NCI-H526 (cell line): Measurements from ENCODE around the gene PCIF1.

Experiments used
- DNase-seq, 2 experiments: peaks; one replicate each; lab custom pipeline; 2025; lab: John Stamatoyannopoulos, UW

The PCIF1 gene

DNA sequence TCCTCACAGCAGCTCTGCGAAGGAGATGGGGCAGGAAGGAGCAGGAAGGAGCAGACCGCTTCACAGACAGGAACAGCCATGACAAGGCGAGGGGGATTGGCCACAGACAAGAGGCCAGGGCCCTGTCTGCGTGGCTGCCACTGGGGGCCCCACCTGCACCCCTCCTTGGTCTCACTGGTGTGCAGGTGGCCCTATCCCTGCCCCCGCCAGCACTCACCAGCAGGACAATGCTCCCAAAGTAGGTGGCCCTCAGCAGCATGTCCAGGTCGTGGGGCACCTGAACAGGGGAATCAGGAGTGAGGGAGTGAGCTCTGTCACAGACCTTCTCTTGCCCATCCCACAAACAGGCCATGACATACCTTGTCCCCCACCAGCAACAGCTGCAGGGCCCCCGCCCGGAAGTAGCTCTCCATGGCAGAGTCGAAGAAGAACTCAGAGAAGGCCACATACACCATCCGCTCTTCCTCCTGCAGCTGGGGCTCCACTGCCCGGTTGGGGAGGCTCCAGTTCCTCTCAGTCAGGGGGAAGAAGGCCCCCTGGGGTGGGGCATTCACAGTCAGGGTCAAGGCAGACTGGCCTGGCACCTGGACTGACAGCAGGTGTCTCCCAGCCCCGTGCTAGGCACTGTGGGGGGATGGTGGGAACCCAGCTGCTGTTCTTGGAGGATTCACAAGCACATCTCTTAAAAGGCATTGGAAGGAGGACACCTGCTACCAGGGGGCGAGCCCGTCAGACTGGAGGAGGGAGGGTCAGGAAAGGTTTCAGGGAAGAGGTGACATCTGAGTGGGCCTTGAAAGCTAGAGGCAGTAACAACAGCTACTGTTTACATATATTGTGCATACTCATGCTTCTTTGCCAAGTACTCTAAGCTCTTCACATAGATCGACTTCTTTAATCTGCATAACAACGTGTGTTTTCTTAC lies 29.6 kb upstream of the PCIF1 start:
- DNase-seq, result no peak

GRCh38 chr20:45905505-45906079 lies 28.9 kb upstream of the PCIF1 start:
- DNase-seq, result no peak

DNA sequence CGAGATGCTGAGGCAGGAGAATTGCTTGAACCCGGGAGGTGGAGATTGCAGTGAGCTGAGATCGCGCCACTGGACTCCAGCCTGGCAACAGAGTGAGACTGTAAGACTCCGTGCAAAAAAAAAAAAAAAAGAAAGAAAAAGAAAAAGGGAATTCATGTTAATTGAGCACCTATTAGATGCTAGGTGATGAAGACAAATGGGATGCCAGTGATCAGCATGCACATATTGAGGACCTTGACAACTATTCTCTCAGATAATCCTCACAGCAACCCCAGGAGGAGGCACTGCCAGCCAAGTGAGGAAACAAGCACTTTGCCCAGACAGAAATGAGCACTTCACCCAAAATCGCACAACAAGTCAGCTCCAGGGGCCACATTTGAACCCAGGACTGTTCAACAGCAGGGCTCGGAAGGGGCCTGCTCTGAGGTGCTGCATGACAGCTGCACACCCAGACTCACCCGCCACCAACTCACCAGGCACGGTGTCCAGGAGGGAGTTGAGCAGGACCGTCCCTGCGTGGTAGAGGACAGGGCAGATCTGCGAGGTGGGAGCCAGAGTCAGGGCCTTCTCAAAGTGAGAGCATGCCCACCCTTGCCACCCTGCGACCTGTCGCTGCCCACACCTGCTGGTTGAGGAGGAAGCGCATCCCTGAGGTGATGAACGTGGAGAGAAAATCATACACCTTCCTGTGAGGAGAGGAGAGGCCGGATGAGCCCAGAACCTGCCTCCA lies 27.1 kb upstream of the PCIF1 start:
- DNase-seq, result no peak

- DNase-seq, result no peak
These were observed 26.4 kb upstream of the PCIF1 start for GRCh38 chr20:45908084-45908483.

- no peak for DNase-seq
These were observed 25.1 kb upstream of the PCIF1 start for GRCh38 chr20:45909336-45909808.

- no peak for DNase-seq
These were observed 24.4 kb upstream of the PCIF1 start for GRCh38 chr20:45909817-45910669.

- DNase-seq, result peak; percentile 87 to 90
These were observed 23.6 kb upstream of the PCIF1 start for GRCh38 chr20:45910670-45911485.

DNA sequence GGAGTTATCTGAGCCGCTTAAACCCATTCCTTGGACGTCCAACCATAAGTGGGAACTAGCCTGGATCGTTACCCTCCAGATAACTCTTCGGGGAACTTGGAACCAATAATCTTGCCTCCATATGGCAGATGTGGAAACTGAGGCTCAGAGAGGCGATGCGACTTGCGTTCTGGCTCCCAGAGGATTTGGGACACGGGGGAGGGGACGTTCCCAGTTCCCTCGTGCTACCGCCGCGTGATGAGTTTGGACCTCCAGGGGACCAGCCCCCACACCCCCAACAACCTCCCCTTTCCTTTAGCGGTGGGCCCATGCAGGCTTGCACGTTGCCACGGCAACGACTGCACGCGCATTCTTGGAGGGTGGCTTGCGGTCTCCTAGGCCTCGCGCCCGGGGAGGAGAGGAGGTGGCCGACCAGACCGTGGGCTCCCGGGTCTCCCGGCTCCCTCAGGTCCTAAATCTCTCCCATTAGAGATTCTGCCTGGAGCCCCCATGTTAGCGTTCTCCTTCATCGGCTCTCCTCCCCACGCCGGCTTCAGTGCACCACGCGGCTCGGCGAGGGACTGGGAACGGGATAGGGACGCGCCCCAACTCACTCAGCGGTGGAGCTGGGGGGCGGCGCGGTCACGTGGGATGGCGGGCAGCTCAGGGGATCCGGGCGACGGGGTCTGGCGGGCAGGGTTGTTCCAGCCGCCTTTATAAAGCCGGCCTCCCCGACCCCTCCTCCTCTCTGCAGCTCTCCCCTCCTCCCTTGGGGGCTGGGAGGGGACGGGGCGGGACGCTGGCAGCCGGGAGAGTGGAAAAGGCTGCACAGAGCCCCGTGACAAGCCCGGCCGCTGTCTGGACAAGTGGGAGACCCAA lies 22.8 kb upstream of the PCIF1 start, which contains the start of gene PLTP:
Gene PLTP (minus strand): TSS at position 670 of the 858 bp plus-strand sequence. CDS start 703 bp downstream, outside the sequence.
- peak in 1 of 2 experiments; percentile 48 for DNase-seq

DNA sequence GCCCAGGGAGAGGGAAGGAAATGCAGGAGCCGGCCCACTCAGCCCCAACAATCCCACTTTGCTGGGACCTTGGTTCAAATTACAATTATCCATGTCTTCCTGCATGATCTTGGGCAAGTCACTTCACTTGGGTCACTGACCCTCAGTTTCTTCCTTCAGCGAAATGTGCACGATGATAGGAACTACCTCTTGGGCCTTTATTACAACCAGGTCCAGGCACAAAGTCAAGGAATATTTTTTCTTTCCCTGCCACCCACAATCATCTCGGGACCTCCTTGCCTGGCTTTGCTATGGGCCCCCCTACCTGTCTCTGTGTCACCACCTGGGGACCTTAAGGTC lies 22.2 kb upstream of the PCIF1 start:
- DNase-seq, result no peak

GRCh38 chr20:45913116-45913515 lies 21.4 kb upstream of the PCIF1 start:
- no peak for DNase-seq

DNA sequence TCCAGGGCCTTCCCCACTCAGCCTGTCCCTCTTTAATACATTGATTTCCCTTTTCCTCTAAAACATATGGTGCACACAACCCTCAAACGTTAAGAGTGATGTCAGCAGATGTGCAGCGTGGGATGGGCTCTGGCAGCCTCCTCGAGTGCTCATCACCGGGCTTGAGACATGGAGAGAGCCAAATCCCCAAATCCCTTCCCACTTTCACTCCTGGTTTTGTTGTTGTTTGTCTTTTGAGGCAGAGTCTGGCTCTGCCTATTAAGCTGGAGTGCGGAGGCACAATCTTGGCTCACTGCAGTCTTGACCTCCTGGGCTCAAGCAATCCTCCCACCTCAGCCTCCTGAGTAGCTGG lies 16.7 kb upstream of the PCIF1 start:
- DNase-seq, result no peak

- DNase-seq, result no peak
These were observed 16.2 kb upstream of the PCIF1 start for GRCh38 chr20:45918182-45918737.

GRCh38 chr20:45918779-45919537 lies 15.5 kb upstream of the PCIF1 start:
- no peak for DNase-seq

DNA sequence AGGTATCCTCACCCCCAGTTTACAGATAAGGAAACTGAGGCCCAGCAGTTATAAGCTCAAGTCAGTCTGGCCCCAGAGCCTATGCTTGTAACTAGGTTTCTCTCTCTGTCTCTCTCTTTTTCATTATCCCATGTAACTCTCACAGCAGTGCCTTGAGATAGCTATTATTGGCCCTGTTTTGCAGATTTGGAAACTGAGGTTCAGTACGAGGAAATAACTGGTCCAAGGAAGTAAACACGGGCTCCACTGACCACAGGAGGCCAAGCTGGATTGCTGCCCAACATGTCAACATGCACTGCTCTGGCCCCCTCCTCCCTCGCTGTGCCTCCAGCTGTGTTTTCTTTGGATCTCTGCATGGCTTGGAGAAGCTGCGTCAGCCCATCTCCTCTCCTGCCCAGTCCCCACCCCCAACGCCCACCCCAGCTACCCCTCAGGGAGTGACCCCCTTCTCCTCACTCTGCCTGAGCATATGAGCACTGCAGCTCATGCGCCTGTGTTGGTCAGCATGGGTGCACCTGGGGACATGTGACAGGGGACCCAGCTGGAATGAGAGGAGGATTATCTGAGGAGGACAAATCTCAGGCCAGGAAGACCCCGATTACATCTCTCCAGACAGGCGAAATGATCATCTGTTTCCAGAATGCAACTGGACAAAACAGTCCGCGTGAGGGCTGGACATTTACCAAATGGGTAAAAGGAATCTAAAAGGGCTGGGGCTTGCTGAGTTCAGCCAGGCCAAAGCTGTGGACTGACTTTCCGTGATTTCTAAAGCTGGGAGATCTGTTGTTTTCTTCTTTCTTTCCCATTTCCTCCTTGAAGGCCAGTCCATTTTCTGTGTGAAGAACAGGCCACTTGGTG lies 14.7 kb upstream of the PCIF1 start:
- no peak for DNase-seq

DNA sequence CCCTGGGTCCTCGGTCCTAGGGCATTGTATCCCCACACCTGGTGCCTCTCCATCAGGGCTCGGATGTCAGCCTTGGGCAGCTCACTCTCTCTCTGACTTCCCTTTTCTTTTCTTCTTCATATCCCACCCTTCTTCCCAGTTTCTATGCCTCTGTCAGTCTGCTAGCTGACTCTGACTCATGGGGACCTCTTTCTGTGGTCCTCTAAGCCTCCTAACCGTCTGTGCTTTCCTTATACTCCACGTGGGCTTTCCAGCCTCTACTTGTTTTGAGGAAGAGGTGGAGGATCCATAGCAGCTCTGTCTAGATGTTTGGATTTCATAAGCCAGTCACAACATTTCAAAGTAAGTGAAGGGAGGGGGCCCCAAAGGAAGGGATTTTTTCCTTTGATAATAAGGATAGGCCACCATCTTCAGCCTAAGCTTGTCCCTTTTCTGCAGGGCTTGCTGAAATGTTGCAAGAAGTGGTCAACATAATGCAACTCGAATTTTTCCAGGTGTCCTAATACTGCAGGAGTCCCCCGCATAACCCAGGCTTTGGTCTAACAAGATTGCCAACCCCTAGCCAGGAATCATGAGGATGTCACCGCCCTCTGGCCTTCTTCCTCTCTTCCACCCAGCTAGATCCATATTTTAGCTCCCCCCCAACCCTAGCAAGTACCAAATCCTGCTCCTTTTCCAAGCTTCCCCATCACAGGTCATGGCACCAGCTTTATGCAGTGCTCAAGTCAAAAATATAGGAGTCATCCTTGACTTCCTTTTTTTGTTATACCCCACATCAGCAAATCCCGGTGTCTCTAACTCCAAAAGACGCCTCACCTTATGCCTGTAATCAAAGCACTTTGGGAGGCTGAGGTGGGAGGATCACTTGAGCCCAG lies 13.8 kb upstream of the PCIF1 start:
- no peak for DNase-seq

DNA sequence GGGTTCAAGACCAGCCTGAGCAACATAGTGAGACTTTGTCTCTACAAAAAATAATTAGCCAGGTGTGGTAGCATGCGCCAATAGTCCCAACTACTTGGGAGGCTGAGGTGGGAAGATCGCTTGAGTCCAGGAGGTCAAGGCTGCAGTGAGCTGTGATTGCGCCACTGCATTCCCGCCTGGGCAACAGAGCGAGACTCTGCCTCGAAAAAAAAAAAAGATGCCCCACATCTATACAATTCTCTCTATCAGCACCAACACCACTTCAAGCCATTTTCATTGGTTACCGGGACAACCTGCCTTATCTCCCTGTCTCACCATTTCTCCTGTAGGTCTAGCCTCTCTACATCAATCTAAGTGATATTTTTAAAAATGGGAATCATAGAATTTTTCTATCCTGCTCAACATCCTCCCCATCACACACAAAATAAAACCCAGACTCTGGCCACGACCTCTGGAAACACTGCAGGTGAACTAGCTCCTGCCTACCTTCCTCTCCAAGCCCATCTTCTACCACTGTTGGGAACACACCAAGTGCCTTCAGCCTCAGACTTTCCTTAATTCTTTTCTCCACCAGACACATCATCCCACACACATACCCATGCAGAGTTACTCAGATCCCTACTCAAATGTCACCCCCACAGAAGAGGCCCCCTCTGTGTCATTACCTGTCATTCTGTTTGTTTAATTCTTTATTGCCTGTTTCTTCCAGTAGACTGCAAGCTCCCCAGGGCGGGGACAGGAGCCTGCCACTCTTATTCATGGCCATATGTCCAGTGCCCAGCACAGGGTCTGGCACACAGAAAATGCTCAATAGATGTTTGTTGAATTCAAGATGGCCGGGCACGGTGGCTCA lies 12.9 kb upstream of the PCIF1 start:
- DNase-seq, result no peak
